Limb (tissue), 2 donors: ENCODE measurements around the gene MRPL1.
A peak's percentile ranks its signal among the peaks of the same experiment; 100 is the strongest.
"Not testable (repeated sequence)": the region's sequence is repeated elsewhere in the genome, so short reads cannot be mapped to it uniquely, and the experiment has no call there.

Experiments used
- DNase-seq, 2 donors: peaks; one replicate each; pipeline ENCODE4 v3.0.0-alpha.2; 2016; ENCODE audit errors: extremely low spot score in 2 of 2

Gene MRPL1

GRCh38 chr4:77982900-77983540 lies 120.4 kb downstream of the MRPL1 start:
- not testable (repeated sequence) for DNase-seq

DNA sequence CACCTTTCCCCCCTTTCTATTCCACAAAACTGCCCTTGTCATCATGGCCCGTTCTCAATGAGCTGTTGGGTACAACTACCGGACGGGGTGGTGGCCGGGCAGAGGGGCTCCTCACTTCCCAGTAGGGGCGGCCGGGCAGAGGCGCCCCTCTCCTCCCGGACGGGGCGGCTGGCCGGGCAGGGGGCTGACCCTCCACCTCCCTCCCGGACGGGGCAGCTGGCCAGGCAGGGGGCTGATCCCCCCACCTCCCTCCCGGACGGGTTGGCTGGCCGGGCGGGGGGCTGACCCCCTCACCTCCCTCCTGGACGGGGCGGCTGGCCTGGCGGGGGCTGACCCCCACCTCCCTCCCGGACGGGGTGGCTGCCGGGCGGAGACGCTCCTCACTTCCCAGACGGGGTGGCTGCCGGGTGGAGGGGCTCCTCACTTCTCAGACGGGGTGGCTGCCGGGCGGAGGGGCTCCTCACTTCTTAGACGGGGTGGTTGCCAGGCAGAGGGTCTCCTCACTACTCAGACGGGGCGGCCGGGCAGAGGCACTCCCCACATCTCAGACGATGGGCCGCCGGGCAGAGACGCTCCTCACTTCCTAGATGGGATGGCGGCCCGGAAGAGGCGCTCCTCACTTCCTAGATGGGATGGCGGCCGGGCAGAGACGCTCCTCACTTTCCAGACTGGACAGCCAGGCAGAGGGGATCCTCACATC lies 121.1 kb downstream of the MRPL1 start:
- not testable (repeated sequence) for DNase-seq

DNA sequence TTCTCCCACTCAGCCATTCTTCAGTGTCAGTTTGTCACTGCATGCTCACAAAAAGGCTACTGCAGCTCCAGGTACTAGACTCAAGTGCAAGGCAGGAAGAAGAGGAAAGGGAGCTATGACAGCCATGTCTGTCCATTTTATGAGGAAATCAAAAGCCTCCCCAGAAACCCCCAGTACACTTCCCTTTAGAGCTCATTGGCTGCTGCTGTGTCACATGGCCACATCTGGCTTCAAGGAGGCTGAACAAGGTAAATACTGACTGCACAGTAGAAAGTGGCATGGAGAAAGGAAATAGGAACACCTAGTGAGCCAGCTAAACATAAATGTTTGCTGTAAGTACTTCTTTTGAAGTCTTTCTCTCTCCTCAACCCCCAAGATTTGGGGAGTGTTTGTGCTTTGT lies 127.3 kb downstream of the MRPL1 start:
- no peak for DNase-seq

DNA sequence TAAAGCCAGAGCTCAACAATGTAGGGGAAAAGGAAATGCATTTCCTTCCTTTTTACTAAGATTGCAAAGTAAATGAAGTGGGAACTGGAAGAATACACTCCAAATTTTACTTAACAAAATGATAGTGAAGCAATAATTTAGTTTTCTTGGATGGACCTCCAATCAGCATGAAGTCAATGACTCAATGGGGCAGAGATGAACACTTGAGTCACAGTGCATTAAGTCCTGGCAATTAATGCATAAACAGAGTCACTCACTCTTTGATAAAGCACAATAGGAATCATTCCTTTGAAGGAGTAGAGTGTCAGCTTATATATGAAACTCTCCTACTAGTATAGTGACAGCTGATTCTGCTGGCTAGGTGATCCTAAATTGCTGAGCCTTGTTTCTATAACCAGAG lies 127.8 kb downstream of the MRPL1 start:
- DNase-seq = no peak

- no peak for DNase-seq
These were observed 128.3 kb downstream of the MRPL1 start for GRCh38 chr4:77990904-77991358.

DNA sequence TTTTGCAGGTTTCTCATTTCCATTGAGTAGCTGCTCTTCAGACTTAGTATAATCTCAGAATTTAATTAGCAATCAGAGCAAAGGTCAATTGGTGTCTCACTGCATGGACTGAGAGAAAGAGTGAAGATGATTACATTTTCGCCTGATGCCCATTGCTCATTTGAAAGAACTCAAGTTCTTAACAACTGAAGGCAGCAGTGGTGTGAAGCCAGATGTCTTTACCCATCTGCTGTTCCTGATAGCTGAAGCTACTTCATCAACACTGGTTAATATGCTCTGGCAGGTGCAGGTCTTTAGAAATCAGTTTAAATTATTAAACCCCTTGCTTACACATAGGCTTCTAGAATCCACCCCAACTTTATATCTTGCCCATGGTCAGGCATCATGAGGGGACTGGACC lies 130.0 kb downstream of the MRPL1 start:
- no peak for DNase-seq

DNA sequence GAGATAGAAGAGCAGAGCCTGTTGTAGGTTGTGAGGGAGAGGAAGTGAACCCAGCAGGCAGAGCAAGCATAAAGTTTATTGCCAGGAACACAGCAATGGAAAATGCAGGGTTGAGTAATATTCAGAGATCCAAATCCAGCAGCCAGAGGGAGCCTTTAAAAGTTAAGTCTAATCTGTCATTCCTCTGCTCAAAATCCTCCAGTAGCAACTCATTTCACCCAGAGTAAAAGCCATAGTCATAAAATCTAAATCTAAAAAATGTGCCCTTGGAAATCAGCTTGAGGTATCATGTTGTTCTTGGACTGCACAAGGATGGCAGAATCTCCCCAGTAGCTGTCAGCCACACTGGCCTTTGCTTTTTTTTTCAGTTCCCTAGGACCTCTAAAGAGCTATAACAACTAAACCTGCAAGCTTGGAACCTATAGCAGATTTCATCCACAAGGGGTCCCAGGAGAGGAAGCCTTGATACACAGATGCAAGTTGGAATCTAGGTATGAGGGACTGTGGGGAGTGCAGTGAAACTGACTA lies 131.6 kb downstream of the MRPL1 start:
- DNase-seq = peak; percentile 45 to 51

DNA sequence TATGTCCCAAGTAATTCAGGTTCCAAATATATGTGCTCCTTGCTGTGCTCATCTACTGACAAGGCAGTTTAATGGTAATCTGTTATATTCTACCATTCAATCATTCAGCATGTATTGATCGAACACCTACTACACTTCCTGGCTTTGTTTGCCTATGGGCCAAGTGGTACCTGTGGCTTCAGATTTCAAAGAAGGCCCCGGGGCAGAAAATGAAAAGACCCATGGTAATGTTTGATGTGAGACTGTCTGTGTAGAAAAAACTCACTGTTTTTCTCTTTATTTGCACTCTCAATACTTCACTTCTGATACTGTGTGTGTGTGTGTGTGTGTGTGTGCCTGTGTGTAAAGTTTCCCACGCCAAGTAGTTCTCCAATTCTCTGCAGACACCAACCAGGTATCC lies 133.4 kb downstream of the MRPL1 start:
- no peak for DNase-seq

GRCh38 chr4:78001531-78001930 lies 138.9 kb downstream of the MRPL1 start:
- no peak for DNase-seq

- DNase-seq = no peak
These were observed 139.6 kb downstream of the MRPL1 start for GRCh38 chr4:78002260-78002659.
